ENCODE data around the gene CHRNA3. TPM values are rescaled to one million over a fixed set of nuclear protein-coding genes. Genes with fewer than 3 reads are reported as not detected.

The CHRNA3 gene
- total and polyA plus RNA-seq, 8 donors, result 0.31 to 4.6 (median 1.0) TPM; not detected in 3

GRCh38 chr15:78624651-78625590, 4.1 kb upstream of the CHRNA3 start:
- H3K9me3 ChIP-seq, result no peaks in the 10 kb centered on the region
- 76 to 83% (median 78%) methylated on average over 15 to 17 of the region's 17 CpGs for WGBS, 5 donors
- no peaks in the 10 kb centered on the region for H3K36me3 ChIP-seq
- no peak for TF ChIP-seq EP300 (IDR thresholded peaks at IDR 0.05)
- no peak for TF ChIP-seq POLR2A (IDR thresholded peaks at IDR 0.05)
- no peak for TF ChIP-seq CTCF (IDR thresholded peaks at IDR 0.05)
- no peak for TF ChIP-seq POLR2AphosphoS5 (IDR thresholded peaks at IDR 0.05)
- peak in 1 of 2 donors; percentile 22 for DNase-seq
- no peak overlapping the region for H3K27ac ChIP-seq
- peaks cover 0 to 77% (median 36%) of the 10 kb centered on the region in 3 donors for H3K27me3 ChIP-seq
- H3K4me1 ChIP-seq, result peaks cover 12 to 14% (median 13%) of the 10 kb centered on the region in 4 donors
- intact Hi-C loops (cut with DNase I; ENCODE audit: low total_unique reads), result loop anchor here (10.0 kb wide), 1 partner anchor 560 kb away; no protein-coding TSS in a partner anchor
- H3K4me3 ChIP-seq, result no peak overlapping the region

- no peak overlapping the region for H3K27ac ChIP-seq
- no peak for TF ChIP-seq POLR2AphosphoS5 (IDR thresholded peaks at IDR 0.05)
- no peak for TF ChIP-seq EP300 (IDR thresholded peaks at IDR 0.05)
- no peak for TF ChIP-seq CTCF (IDR thresholded peaks at IDR 0.05)
- no peak for TF ChIP-seq POLR2A (IDR thresholded peaks at IDR 0.05)
- DNase-seq, result no peak
- no peak overlapping the region for H3K4me3 ChIP-seq
- WGBS, 5 donors, result 75 to 91% (median 81%) methylated on average over 7 of the region's 7 CpGs
- peaks cover 0 to 84% (median 45%) of the 10 kb centered on the region in 3 donors for H3K27me3 ChIP-seq
- no peaks in the 10 kb centered on the region for H3K9me3 ChIP-seq
- intact Hi-C loops (cut with DNase I; ENCODE audit: low total_unique reads), result loop anchor here (10.0 kb wide), 1 partner anchor 561 kb away; no protein-coding TSS in a partner anchor
- no peaks in the 10 kb centered on the region for H3K36me3 ChIP-seq
- H3K4me1 ChIP-seq, result peaks cover 14 to 23% (median 19%) of the 10 kb centered on the region in 4 donors
These were observed 3.1 kb upstream of the CHRNA3 start for GRCh38 chr15:78623786-78624497.

- Histone ChIP-seq H3K27ac (no peak overlapping the region), H3K27me3 (peaks cover 0 to 72% (median 42%) of the 10 kb centered on the region in 3 donors), H3K9me3 (no peaks in the 10 kb centered on the region), H3K36me3 (no peaks in the 10 kb centered on the region), H3K4me1 (peaks cover 14 to 28% (median 21%) of the 10 kb centered on the region in 4 donors), H3K4me3 (no peak overlapping the region)
- intact Hi-C loops (cut with DNase I; ENCODE audit: low total_unique reads), result loop anchor here (10.0 kb wide), 1 partner anchor 563 kb away; no protein-coding TSS in a partner anchor
- DNase-seq, result peak in 1 of 2 donors; percentile 18
- TF ChIP-seq CTCF (IDR thresholded peaks at IDR 0.05), result no peak
- TF ChIP-seq POLR2AphosphoS5 (IDR thresholded peaks at IDR 0.05), result no peak
- TF ChIP-seq EP300 (IDR thresholded peaks at IDR 0.05), result no peak
- TF ChIP-seq POLR2A (IDR thresholded peaks at IDR 0.05), result no peak
- WGBS, 5 donors, result 68 to 80% (median 76%) methylated on average over 10 of the region's 10 CpGs
These were observed 1.1 kb upstream of the CHRNA3 start for GRCh38 chr15:78621810-78622402.
